Rectal smooth muscle tissue (tissue), 1 donor: ENCODE results near the gene RPL23.

Experiments used
- H3K27ac ChIP-seq: one replicate; pipeline ENCODE4 v1.7.0; 2013; ENCODE audit warnings: low read depth, low read length, inconsistent platforms
- H3K27me3 ChIP-seq: one replicate; pipeline ENCODE4 v1.7.0; 2013; ENCODE audit warnings: low read length; ENCODE audit not compliant: control insufficient read depth, insufficient read depth
- H3K36me3 ChIP-seq: one replicate; pipeline ENCODE4 v1.7.0; 2013; ENCODE audit warnings: low read length; ENCODE audit not compliant: control insufficient read depth, insufficient read depth
- H3K4me1 ChIP-seq: one replicate; pipeline ENCODE4 v1.7.0; 2013; ENCODE audit warnings: low read length; ENCODE audit not compliant: control insufficient read depth, insufficient read depth
- H3K4me3 ChIP-seq: one replicate; pipeline ENCODE4 v1.7.0; 2013; ENCODE audit warnings: low read length
- H3K9ac ChIP-seq: one replicate; pipeline ENCODE4 v1.7.0; 2013; ENCODE audit warnings: low read length

Gene RPL23

GRCh38 chr17:38879878-38880665, 26.6 kb upstream of the RPL23 start:
- Histone ChIP-seq H3K36me3 (peaks cover 16% of the 10 kb centered on the region), H3K9ac (no peak overlapping the region), H3K4me3 (peak overlapping the region; percentile 13), H3K27me3 (no peaks in the 10 kb centered on the region), H3K4me1 (peaks cover 37% of the 10 kb centered on the region), H3K27ac (peak overlapping the region; percentile 41)

GRCh38 chr17:38877130-38877851, 23.8 kb upstream of the RPL23 start:
- Histone ChIP-seq H3K27me3 (no peaks in the 10 kb centered on the region), H3K4me1 (peaks cover 52% of the 10 kb centered on the region), H3K4me3 (no peak overlapping the region), H3K36me3 (peaks cover 22% of the 10 kb centered on the region), H3K9ac (no peak overlapping the region), H3K27ac (no peak overlapping the region)

DNA sequence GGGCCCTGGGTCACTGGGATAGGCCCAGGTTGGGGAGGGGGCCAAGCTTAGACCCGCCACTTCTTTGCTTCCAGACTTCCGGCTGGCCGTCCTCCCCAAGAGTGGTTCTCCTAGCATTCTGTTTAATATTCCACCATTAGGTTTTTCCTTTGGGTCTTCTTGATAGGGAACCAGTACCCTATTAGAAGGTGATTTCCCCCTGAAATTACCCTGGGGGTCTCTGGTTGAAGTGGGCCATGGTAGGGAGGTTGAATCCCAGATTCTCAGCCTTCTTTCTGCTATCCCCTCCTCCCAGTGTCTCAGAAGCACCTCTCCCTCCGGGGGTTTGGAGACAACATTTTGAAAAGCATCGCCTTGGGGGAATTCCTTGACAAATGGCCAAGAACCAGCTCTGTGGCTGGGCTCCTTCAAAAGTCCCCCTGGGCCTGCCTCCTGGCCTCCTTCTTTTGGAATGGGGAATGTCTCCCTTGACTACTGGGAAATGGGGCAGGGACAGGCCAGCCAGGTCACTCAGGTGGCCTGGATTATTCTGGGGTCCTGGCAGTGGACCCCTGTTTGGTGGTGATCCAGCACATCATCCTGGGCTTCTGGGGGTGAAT, 22.1 kb upstream of the RPL23 start:
- H3K9ac ChIP-seq: no peak overlapping the region
- H3K4me3 ChIP-seq: peak overlapping the region; percentile 12
- peaks cover 22% of the 10 kb centered on the region for H3K36me3 ChIP-seq
- no peaks in the 10 kb centered on the region for H3K27me3 ChIP-seq
- H3K27ac ChIP-seq: no peak overlapping the region
- H3K4me1 ChIP-seq: peaks cover 45% of the 10 kb centered on the region

GRCh38 chr17:38874505-38875400, 21.2 kb upstream of the RPL23 start:
- H3K4me1 ChIP-seq: peaks cover 38% of the 10 kb centered on the region
- H3K9ac ChIP-seq: no peak overlapping the region
- peak overlapping the region; percentile 44 for H3K27ac ChIP-seq
- H3K36me3 ChIP-seq: peaks cover 18% of the 10 kb centered on the region
- H3K4me3 ChIP-seq: peak overlapping the region; percentile 12
- no peaks in the 10 kb centered on the region for H3K27me3 ChIP-seq

- Histone ChIP-seq H3K27me3 (no peaks in the 10 kb centered on the region), H3K4me1 (peaks cover 38% of the 10 kb centered on the region), H3K36me3 (peaks cover 16% of the 10 kb centered on the region), H3K4me3 (no peak overlapping the region), H3K27ac (peak overlapping the region; percentile 16), H3K9ac (no peak overlapping the region)
These were observed 20.3 kb upstream of the RPL23 start for GRCh38 chr17:38873640-38874380.

GRCh38 chr17:38872671-38873385, 19.3 kb upstream of the RPL23 start:
- H3K27ac ChIP-seq: peak overlapping the region; percentile 46
- H3K36me3 ChIP-seq: peaks cover 7% of the 10 kb centered on the region
- H3K9ac ChIP-seq: peak overlapping the region; percentile 78
- H3K27me3 ChIP-seq: no peaks in the 10 kb centered on the region
- H3K4me1 ChIP-seq: peaks cover 45% of the 10 kb centered on the region
- H3K4me3 ChIP-seq: peak overlapping the region; percentile 99

GRCh38 chr17:38872027-38872511, 18.5 kb upstream of the RPL23 start:
- peaks cover 5% of the 10 kb centered on the region for H3K36me3 ChIP-seq
- peak overlapping the region; percentile 99 for H3K4me3 ChIP-seq
- H3K27ac ChIP-seq: peak overlapping the region; percentile 33
- H3K27me3 ChIP-seq: no peaks in the 10 kb centered on the region
- peaks cover 43% of the 10 kb centered on the region for H3K4me1 ChIP-seq
- no peak overlapping the region for H3K9ac ChIP-seq

DNA sequence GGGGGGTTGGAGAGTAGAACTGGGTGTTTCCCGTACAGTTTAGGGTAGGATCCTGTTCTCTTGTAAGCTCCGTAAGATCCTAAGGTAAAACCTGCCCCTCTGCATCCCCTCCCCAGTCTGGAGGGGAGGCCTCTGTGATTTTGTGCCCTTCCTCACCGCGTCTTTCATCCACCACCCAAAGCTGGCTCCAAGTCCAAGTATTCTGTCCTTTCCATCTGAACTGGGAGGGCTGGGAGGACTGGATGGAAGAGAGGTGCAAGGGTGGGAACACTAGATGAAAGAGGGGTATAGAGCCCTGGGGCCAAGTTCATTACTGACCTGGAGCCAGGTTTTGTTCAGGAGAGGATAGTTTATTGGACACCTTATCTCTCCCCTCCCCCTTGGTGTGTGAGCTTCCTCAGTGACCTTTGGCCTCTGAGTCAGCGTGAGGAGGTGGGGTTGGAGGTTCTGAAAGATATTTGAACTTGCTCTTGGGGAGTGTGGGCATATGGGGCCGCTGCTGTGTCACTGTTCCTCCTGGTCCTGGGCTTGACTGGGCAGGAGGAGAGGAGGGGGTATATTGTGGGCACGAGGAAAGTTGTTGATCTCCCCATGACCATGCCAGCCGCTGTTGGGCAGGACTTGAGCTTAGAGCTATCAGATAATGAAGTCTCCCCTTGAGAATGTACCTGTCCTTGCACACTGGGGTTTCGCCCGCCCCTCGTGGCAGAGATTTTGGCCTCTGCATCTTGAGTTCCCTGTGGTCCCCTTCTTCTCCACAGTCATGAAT, 17.9 kb upstream of the RPL23 start:
- Histone ChIP-seq H3K4me3 (peak overlapping the region; percentile 99), H3K27me3 (no peaks in the 10 kb centered on the region), H3K36me3 (peaks cover 5% of the 10 kb centered on the region), H3K4me1 (peaks cover 40% of the 10 kb centered on the region), H3K27ac (peak overlapping the region; percentile 70), H3K9ac (peak overlapping the region; percentile 12)

- Histone ChIP-seq H3K4me3 (peak overlapping the region; percentile 99), H3K4me1 (peaks cover 40% of the 10 kb centered on the region), H3K9ac (peak overlapping the region; percentile 92), H3K27me3 (no peaks in the 10 kb centered on the region), H3K36me3 (peaks cover 5% of the 10 kb centered on the region), H3K27ac (peak overlapping the region; percentile 97)
These were observed 17.0 kb upstream of the RPL23 start for GRCh38 chr17:38870259-38871165.
